IPS-NIHi7 (cell line): ENCODE data around the gene NLGN4X.
A peak's percentile ranks its signal among the peaks of the same experiment; 100 is the strongest.
"Not testable (repeated sequence)": the region's sequence is repeated elsewhere in the genome, so short reads cannot be mapped to it uniquely, and the experiment has no call there.

Experiments used
- DNase-seq: peaks from one replicate; pipeline ENCODE4 v3.0.0; 2012; ENCODE audit warnings: mixed read lengths; ENCODE audit errors: extremely low spot score

Gene NLGN4X

DNA sequence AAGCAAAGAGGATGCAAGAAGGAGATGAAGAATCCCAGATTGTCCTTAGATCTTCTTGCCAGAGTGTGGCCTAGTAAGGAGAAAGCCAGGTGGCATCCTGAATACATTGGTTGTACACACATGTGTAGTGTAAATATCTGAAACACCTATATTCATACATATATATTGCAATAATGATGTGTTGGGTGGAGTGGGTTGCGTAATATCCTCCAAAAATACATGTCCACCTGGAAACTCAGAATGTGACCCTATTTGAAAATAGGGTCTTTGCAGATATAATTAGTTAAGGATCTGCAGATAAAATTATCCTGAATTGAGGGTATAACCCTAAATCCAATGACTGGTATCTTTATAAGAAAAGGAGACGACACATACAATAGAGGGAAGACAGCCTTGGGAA, 216.3 kb downstream of the NLGN4X start:
- DNase-seq, result no peak

DNA sequence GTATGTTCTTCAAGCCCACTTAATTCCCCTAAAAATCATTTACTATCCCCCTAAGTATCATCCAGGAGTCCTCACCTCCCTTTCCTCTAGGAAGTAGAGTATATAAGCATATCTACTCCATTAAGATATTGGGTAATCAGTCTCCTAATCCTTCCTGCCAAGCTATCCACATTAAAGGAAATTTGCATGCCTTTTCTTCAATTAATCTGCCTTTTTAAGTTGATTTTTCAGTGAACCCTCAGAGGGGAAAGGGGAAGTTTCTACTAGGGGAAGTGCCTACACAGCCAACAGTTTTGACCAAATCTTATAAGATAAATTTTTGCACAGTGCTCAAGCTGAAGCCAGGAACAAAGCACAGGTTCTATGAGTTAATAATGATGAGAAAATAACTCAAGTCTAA, 222.8 kb downstream of the NLGN4X start:
- DNase-seq, result no peak

DNA sequence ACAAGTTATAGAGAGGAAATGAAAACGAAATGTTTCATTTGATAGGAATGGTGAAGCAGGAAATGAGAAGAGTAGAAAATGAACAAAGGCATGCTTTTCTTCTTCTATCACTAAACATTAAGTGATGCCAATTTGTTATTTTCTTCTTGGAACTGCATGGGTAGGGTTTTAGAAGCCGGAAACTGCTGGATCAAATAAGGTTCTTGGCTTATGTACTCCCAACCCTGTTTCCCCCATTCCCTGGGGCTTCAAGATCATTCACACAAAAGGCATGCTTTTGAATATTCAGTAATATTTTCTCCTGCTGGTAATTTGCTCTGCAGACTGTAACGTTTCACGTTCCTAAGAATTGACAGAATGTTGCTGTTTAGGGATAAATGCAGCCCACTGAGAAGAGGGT, 224.1 kb downstream of the NLGN4X start:
- DNase-seq, result no peak

DNA sequence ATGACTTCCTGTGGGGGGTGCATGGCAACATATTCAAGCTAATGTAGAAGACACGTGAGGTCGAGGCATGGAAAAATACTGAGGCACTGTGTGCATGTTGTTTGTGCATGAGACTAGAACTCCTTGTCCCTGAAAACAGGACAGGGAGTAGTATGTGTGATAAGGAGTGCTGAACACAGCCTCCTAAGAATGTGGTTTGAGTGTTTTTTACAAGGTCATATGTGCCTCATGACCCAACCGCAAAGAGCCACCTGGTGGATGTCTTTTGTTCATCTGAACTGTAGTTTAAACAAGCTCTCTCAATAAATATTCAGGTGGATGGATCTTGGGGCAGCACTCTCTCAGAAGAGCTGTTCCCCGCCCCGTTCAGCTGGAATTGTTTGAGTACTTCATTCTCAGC, 226.6 kb downstream of the NLGN4X start:
- no peak for DNase-seq

DNA sequence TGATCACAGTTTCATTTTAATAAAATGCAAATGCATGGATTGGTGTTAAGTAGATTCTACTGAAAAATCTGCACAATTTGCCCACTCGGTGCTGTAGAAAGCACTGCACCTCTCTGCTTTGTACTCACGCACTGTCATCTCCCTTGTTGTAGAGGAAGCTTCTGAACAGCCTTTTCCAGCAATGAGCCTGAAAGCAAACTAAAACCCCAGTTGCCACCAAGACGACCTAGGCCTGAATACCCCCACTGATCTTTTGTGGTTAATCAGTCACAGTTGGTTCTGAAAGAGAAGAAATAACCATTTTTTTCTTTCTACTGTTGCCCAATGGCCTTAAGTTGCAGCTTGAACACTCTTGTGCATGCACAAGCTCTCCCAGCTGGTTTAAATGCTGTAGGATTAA, 229.8 kb downstream of the NLGN4X start:
- DNase-seq, result no peak

DNA sequence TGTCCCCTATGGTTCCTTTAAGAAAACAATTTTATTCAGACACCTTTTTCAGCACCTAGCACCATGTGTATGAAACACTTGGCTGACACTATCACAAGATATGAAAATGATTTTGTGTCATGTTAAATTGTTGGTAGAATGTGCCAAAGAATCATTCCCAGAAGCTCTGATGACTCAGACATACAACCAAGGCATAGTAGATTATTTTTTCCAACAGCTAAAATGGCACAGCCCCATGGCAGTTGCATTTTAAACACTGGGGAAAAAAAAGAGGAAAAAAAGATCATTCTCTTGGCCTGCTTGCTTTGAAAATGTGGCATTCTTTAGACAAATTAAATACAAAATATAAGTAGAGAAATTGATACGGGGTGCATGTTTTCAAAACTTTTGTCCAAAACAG, 230.2 kb downstream of the NLGN4X start:
- DNase-seq, result no peak

DNA sequence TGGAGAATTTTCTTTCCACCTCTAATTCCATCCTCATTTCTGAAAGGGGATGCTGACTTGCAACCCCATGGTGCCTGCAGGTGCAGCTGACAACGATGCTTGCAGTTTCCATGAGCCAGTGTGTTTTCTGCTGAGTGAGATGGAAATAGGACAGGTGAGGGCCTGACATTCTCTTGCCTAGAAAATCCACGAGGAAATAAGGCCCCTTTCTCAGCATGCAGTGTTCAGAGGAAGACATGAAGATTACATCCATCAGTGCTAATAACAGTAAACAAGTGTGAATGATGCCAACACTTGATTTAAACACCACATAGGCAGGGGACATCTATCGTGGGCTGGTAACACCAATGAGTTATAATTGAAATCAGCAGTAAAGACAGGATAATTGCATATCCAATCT, 237.3 kb downstream of the NLGN4X start:
- no peak for DNase-seq

DNA sequence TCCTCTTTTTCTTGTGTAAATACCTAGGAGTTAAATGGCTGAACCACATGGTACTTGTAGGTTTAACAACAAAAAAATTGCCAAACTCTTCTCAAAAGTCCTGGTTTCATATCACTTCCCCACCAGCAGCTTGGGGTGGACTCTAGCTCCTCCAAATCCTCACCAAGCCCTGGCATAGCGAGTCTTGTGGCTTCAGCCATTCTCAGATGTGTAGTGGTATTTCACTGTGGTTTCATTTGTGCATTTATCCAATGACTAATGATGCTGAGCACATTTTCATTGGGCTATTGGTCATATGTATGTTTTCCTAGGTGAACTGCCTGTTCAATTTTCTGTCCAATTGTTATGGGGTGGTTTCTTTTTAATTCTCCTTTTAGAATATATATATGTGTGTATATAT, 249.3 kb downstream of the NLGN4X start:
- no peak for DNase-seq

DNA sequence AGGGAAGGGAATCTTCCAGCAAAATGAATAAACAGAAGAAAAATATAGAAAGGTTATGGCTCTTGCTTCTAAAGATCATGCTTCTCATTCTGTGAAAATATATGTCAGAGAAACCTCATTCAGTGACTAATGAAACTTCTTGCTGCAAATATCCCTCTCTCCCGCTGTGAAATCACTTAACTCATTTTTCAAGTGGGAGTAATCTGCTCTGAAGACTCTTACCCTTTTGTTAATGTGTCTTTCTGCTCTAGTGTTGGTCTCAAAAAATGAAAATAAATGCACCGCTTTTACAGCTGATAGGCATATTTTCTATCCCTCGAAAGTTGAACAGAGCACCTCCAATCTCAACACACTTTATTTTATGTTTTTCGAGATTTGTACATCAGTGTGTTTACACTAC, 252.3 kb downstream of the NLGN4X start:
- no peak for DNase-seq

DNA sequence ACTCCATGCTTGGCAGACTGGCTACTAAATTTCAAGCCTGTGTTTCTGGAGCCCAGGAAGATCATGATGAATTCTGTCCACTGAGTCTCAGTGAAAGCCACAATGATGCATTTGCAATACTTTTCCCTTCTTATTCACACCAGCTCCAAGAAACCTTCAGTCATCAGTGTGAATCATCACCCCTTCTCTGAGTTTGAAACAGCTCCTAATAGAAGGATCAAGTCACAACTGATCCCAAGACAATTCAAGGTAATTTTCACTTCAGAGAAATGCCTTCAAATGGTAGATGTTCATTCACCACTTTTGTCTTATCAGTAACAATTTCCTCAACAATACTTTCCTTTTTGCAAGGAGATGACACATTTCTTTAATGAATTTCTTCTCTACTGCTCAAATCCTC, 257.4 kb downstream of the NLGN4X start:
- no peak for DNase-seq

DNA sequence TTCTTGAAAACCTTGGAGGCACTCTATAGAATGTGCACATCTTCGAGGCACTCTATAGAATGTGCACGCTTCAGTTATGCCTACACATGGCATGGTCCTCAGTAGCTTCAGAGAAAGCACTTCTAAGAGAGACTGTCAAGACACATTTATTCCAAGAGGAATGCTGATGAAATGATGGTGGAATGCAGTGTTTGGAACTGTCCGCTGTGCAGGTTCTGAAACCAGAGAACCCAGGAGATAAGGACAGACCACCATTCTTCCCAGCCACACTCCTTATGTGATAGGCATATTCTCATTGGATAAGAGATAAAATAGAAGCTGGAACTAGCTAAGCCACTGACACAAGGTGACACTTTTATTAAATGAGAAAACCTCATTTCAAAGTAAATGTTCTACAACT, 263.3 kb downstream of the NLGN4X start:
- peak; percentile 22 for DNase-seq

DNA sequence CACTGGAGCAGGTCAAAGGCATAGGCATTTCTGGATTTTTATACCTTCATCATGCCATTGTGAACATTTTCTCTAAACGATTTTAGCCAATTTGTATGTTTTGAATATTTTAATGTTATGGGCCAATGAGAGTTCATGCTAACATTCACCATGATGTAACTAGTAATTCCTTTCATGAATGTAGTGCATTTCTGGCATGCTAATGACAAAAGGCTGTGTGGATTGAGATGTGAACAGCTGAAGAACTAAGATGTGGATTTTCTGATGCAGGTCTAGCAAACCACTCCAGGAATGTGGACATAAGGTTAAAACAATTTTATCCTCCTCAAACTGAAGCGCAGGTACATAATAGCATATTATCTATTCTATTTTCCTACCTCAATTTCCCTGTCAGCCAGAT, 269.4 kb downstream of the NLGN4X start:
- DNase-seq, result no peak

DNA sequence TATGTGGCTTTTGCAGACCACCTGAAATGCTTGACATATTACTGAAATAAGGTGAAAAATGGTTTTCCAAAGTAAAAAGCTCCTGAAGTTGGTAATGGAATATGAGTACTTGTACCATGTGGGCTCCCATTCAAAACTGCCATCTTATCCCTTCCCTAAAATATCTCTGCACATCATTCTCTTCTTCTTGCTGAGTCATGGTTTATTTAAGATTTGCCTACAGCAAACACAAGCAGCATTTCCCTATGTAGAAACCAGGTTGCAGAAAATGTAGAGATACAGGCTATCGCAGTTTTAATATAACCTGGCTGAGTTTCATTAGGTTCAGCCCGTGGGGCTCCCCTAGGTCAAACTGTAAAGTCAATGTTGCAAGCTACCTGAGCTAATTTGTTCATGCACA, 270.1 kb downstream of the NLGN4X start:
- DNase-seq, result no peak

DNA sequence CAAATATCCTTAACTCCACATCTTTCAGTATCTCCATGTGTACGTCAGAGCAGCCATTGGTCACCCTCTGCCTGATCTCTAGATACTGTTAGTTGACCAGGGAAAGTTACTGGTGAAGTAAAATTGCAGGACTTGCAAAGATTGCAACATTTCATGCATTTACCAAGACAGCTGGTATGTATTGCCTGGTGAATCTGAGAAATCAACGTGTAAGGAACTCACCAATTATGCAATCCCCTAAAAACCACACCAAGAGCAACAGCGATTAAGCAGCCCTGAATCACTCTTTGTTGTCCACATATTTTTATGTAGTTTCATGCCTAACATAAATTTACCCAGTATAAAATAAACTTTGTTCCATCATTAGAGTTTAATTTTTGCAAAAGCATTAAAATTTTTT, 271.2 kb downstream of the NLGN4X start:
- no peak for DNase-seq

DNA sequence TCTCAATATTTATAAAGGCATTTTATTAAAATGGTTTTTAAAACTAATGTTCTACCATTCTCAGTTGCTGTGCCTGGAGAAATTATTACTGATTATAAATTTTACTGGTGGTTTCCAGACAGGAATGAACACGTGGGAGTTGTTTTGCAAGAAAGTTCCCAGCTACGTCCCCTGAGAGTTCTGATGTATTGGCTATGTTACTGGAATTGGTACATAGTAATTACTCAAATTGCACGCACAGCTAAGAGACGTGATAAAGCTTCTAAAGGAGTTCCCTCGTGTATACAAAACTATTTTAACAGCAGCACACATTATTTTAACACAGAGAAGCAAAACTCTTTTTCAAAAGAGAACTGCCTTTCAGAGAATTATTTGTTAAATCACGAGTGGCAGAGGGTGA, 292.2 kb downstream of the NLGN4X start:
- no peak for DNase-seq

DNA sequence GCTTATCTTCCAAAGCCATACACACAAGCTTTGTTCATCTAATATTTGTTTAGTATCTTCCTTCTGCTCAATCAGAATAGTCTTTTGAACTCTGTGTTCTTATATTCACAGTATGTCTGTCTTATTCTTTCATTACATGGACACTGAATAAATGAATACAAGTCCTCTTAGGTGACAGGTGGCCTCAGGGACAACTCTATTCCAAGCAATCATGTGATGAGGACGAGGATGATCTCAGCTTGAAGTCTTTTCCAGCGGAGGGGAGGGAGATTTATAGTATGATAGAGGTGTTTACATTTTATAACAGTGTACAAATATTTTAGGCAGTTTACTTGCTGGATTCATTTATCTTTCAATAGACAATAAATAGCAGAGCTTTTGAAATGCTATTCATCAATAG, 300.4 kb downstream of the NLGN4X start:
- no peak for DNase-seq

DNA sequence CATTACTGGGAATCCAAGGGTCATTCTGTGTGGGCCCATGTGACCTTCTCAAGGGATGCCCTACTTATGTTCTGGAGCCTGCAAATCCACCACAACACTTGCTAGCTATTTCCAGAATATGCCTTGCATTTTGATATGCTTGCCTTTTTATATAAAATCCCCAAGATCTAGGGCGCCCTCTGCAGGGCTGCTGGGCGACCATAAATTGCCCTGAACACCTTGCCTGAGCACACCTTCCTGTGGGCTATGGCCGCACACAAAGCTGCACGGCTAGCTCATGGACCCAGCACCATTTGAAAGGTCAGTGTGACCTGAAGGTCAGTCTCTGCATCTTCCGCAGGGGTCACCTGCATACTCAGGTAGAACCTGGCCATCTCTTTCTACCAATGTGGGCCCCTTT, 311.7 kb downstream of the NLGN4X start:
- DNase-seq, result peak; percentile 30

DNA sequence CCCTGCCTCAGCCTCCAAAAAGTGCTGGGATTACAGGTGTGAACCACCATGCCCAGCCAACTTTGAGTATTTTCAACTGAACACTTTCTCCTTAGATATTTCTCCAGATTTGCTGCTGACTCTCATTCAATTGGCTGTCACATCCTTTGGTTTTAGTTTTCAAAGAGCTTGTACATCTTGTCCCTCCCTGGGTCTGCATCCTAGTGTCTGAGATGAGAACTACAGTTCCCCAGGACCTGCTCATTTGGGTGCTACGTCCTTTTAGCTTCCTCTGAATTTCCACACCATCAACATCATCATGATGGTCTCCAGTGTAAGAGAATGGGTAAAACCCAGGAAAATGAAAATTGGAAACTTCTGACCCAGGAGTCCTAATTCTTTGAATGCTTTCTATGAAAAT, 312.9 kb downstream of the NLGN4X start:
- DNase-seq, result peak; percentile 29

DNA sequence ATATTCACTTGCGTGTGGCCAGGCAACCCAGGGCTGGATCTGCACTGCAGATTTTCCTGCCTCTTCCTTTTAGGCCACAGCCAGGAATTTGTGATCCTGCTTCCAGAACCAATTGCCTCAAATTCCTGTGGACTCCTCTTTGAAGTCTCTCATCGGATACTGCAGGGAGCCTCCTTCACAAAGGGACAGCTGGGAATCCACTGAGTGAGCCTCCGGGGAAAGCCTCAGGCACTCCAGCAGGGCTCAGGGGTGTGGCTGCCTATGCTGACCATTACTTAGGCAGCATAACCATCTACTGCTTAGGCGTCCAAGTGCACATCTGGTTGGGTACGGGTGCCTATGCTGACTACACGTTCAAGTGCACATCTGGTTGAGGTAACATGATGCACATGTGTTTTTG, 321.5 kb downstream of the NLGN4X start:
- DNase-seq, result peak; percentile 39

DNA sequence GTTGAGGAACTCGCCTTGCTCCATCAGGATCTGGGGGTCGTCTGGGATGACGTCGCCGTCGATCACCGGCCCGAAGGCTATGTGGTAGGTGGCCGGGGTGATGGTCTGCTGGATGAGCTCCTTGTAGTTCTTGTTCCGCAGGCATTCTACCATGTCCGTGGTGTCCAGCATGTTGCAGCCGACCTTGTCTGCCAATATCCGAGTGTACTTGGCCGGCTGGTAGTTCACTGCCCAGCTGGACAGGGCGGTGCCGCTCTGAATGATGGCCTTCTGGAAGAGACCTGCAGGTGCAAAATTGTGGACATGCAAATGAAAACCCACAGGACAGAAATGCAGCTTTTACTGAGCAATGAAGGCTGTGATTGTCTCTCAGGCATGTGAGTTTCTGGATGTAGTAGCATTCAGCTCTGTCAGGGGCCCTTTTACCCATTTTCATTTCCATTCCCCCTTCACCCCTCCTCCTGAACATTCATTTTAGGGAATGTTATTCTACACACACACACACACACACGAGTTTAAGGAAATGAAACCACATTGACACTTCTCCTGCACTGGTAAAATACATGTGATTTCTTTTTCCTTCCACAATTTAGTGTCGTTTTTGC, 325.0 kb downstream of the NLGN4X start:
- DNase-seq, result not testable (repeated sequence)

DNA sequence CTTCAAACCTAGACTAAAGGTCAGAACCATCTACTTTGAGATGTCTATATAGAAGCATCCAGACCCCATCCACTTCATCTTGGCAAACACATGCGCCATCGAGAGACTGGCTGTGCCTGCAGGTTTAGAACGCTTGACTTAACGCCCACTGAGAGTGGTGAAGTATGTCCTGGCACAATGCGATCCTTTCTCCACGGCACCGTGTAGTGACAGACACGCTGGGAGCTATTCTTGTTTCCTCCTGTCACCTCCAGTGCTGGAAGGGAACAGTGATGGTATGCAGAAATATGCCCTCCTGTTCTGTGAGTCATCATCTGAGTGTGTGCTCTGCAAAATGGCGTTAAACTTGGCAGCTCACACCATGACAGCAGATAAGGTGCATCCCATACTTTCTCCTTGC, 330.2 kb downstream of the NLGN4X start:
- DNase-seq, result no peak

DNA sequence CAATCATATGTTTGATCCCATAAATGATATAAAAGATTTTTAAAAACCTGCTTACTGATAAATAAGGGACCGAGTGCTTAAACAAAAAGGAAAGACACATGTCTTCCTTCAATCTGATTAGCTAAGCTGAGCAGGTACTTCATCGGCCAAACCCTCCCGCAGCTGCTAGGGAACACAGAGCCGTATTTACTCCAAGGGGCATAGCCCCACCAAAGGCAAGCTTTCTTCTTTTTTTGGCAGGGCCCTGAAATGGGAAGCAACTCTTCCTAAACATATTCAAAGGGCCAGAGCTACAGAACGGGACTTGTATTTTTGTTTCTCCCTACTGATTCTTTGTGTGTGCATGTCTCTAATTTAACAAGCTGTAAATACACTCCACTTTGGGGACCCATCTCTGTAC, 337.3 kb downstream of the NLGN4X start:
- no peak for DNase-seq

DNA sequence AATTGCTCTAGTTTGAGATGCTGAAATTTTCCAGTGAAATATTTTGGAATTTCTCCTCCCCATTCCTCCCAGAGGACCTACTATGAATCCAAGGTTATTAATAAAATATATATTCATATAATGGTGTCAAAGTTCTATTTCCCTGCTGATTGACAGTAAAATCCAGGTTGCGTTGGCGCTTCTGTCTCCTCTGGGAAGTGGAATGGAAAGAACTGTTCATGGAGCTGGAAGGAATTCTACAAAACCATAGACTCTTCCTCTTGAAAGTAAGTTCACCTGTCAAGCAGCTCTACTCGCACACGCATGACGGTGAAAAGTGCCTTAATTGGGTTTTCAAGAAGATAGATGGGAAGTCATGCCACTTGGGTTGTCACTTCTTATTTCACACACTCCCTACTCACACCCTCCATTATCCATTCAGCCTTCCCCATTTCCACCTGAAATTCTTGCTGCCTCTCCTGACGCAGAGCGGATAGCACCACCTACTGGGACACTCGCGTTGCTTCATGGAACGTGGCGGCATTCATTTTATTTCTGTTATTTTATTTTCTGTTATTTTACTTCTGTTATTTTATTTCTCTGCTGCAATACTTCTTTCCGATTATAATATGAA, 351.6 kb downstream of the NLGN4X start:
- DNase-seq, result peak; percentile 59

DNA sequence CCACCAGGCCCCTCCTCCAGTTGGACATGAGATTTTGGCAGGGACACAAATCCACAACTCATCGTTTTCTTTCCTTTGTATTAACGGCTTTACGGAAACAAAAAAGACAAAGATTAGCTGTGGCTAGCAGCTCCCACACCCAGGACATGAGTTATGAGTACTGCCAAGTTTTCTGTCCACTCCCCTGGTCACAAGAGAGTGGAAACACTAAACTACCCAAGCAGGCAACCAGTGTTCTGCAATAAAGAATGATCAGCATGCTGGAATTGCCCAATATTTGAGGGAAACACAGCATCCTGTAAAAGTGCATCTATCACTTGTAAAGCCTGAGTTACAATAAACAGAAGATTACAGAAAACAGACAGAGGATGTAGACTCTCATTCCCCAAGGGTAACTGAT, 358.4 kb downstream of the NLGN4X start:
- no peak for DNase-seq
